Neural progenitor cell (in vitro differentiated cells): ENCODE results near the gene CAPN2. TPM values are rescaled to one million over a fixed set of nuclear protein-coding genes. Genes with fewer than 3 reads are reported as not detected.

ENCODE experiments used
- DNase-seq: peaks from one replicate; pipeline ENCODE4 v3.0.0-alpha.2; 2016; ENCODE audit warnings: low spot score
- H2AFZ ChIP-seq: fragments of 200-600 bp; sonication (generic); replicated peaks from 2 replicates; pipeline ENCODE4 v1.6.1; 2016; ENCODE audit warnings: antibody characterized with exemption
- H3F3A ChIP-seq: fragments of 200-600 bp; sonication (generic); 2 replicates; pipeline ENCODE4 v1.6.1; 2016; ENCODE audit warnings: antibody characterized with exemption, low read depth
- H3K27ac ChIP-seq: fragments of 200-600 bp; sonication (generic); 2 replicates; pipeline ENCODE4 v1.5.1; 2016; ENCODE audit warnings: mild to moderate bottlenecking
- H3K27me3 ChIP-seq: fragments of 200-600 bp; sonication (generic); 2 replicates; pipeline ENCODE4 v1.6.1; 2016; ENCODE audit warnings: mild to moderate bottlenecking, moderate library complexity
- H3K36me3 ChIP-seq: fragments of 200-600 bp; sonication (generic); 2 replicates; pipeline ENCODE4 v1.5.1; 2016
- H3K4me1 ChIP-seq: fragments of 200-600 bp; sonication (generic); 2 replicates; pipeline ENCODE4 v1.6.1; 2016; ENCODE audit warnings: mixed run types
- H3K4me2 ChIP-seq: fragments of 200-600 bp; sonication (generic); 2 replicates; pipeline ENCODE4 v1.6.1; 2016
- H3K4me3 ChIP-seq: fragments of 200-600 bp; sonication (generic); 2 replicates; pipeline ENCODE4 v1.5.1; 2016
- H3K79me2 ChIP-seq: fragments of 200-600 bp; sonication (generic); 2 replicates; pipeline ENCODE4 v1.6.1; 2016; ENCODE audit warnings: low read depth
- H3K9ac ChIP-seq: fragments of 200-600 bp; sonication (generic); 2 replicates; pipeline ENCODE4 v1.6.1; 2016
- H3K9me3 ChIP-seq: fragments of 200-600 bp; sonication (generic); 2 replicates; pipeline ENCODE4 v1.5.1; 2016; ENCODE audit warnings: low read depth
- H4K20me1 ChIP-seq: fragments of 200-600 bp; sonication (generic); 2 replicates; pipeline ENCODE4 v1.6.1; 2016; ENCODE audit warnings: low read depth
- H3K27ac Mint-ChIP-seq: 3 replicates; pipeline ENCODE4 v1.8.0; 2021; ENCODE audit warnings: mixed read lengths
- H3K27me3 Mint-ChIP-seq: 2 replicates; pipeline ENCODE4 v1.8.0; 2022; ENCODE audit warnings: low read depth, mild to moderate bottlenecking, inconsistent platforms, moderate library complexity, mixed read lengths; ENCODE audit not compliant: insufficient read depth
- H3K36me3 Mint-ChIP-seq: 3 replicates; pipeline ENCODE4 v1.8.0; 2021; ENCODE audit warnings: mixed read lengths
- H3K4me1 Mint-ChIP-seq: 3 replicates; pipeline ENCODE4 v1.8.0; 2021; ENCODE audit warnings: mixed read lengths
- H3K4me3 Mint-ChIP-seq: 3 replicates; pipeline ENCODE4 v1.8.0; 2021; ENCODE audit warnings: mild to moderate bottlenecking, moderate library complexity, mixed read lengths
- H3K9me3 Mint-ChIP-seq: 3 replicates; pipeline ENCODE4 v1.8.0; 2020; ENCODE audit warnings: mixed read lengths
- EZH2 ChIP-seq: fragments of 200-600 bp; sonication (generic); IDR thresholded peaks from 2 replicates; pipeline ENCODE4 v1.6.1; 2017; ENCODE audit warnings: antibody characterized with exemption, mild to moderate bottlenecking, moderate library complexity
- EZH2phosphoT487 ChIP-seq: fragments of 200-600 bp; sonication (generic); IDR thresholded peaks from 2 replicates; pipeline ENCODE4 v1.6.1; 2017; ENCODE audit warnings: antibody characterized with exemption
- total RNA-seq: library from RNA; depleted of rRNA; stranded (reverse); fragments of >200 nt; gene quantifications from 2 replicates; pipeline ENCODE4 v1.2.3, GENCODE V29; 2015; ENCODE audit warnings: low replicate concordance
- TF ChIP-seq, protein P1 (sequence below): fragments of 200-600 bp; sonication (generic); IDR thresholded peaks from 2 replicates; pipeline ENCODE4 v1.5.1; 2017; ENCODE audit warnings: antibody characterized with exemption, mild to moderate bottlenecking

The CAPN2 gene
- total RNA-seq, 1 donor from 2014 or later: 61.7 TPM

DNA sequence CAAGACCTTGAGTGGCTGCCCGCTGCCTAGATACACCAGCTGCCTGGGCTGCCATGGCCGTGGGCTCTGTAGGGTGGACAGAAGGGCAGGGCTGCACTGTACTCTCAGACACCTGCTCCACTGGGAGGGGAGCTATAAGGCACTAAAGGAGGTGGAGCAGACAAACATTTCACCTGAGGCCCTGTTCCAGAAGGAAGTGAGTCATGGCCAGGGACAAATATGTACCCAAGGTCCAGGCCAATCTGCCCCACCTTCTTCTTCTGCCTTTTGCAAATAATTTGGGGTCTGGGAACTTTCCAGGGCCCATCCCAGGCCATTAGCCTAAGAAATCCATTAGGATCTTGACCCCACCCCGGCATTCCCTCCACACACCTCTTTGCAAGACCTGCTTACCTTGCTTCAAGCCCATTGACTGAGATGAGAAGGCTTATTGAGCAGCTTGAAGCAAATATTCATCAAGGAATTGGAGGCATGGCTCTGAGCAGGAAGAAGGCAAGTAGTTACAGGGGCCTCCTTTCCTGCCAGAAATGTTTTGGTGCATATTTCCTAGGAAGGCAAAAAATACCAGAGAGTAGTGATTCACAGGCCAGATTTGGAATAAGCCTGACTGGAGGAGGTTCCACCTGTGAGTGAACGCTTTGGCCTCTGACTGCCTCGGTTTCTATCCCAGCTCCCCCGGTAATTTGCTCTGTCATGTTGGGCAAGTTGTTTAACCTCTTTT lies 46.6 kb upstream of the CAPN2 start, which contains the start of gene CAPN8:
Gene CAPN8, minus strand, starts transcription at position 110 of the 721 bp plus-strand sequence. Its CDS starts 55 bp downstream, at position 55.
- Histone ChIP-seq H2AFZ (no peak within 1 kb of the TSS), H3K27ac (no peak within 1 kb of the TSS), H3K9me3 (no peaks in the 10 kb centered on the region), H3K9ac (no peak within 1 kb of the TSS), H3K79me2 (no peaks in the 10 kb centered on the region), H3K36me3 (no peaks in the 10 kb centered on the region), H3F3A (no peaks in the 10 kb centered on the region), H4K20me1 (no peaks in the 10 kb centered on the region), H3K4me1 (no peaks in the 10 kb centered on the region), H3K4me2 (no peak within 1 kb of the TSS), H3K27me3 (no peaks in the 10 kb centered on the region), H3K4me3 (no peak within 1 kb of the TSS)
- H3K27ac Mint-ChIP-seq: no peak within 1 kb of the TSS
- no peaks in the 10 kb centered on the region for H3K4me1 Mint-ChIP-seq
- DNase-seq: no peak
- no peaks in the 10 kb centered on the region for H3K36me3 Mint-ChIP-seq
- H3K4me3 Mint-ChIP-seq: no peak within 1 kb of the TSS
- TF ChIP-seq EZH2 (no peak), EZH2phosphoT487 (no peak)
- TF ChIP-seq, protein P1, sequence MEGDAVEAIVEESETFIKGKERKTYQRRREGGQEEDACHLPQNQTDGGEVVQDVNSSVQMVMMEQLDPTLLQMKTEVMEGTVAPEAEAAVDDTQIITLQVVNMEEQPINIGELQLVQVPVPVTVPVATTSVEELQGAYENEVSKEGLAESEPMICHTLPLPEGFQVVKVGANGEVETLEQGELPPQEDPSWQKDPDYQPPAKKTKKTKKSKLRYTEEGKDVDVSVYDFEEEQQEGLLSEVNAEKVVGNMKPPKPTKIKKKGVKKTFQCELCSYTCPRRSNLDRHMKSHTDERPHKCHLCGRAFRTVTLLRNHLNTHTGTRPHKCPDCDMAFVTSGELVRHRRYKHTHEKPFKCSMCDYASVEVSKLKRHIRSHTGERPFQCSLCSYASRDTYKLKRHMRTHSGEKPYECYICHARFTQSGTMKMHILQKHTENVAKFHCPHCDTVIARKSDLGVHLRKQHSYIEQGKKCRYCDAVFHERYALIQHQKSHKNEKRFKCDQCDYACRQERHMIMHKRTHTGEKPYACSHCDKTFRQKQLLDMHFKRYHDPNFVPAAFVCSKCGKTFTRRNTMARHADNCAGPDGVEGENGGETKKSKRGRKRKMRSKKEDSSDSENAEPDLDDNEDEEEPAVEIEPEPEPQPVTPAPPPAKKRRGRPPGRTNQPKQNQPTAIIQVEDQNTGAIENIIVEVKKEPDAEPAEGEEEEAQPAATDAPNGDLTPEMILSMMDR: no peak
- H3K27me3 Mint-ChIP-seq: peaks cover 7% of the 10 kb centered on the region
- H3K9me3 Mint-ChIP-seq: no peaks in the 10 kb centered on the region

DNA sequence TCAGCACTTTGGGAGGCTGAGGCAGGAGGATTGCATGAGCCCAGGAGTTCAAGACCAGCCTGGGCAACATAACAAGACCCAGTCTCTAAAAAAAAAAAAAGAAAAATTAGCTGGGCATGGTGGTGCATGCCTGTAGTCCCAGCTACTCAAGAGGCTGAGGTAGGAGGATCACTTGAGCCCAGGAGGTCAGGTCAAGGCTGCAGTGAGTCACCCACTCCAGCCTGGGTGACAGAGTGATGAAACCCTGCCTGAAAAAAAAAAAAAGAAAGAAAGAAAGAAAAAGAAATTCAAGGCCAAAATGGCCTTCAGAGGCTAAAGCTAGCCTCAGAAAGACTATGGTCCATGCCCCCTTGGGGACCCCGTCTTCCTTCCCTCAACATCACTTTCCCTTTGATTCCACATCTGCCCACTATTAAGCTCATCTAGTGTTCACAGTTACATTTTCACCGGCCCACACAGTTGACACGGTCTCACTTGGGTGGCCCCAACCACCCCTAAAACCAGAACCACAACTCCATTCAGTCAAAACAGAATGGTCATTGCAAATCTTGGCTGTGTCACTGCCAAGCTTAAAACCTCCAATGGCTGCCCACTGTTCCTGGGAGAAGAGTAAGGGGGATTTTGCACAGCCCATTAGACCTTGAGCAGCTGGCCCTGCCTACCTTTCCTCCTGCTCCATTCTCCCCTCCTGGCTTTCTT lies 44.7 kb upstream of the CAPN2 start:
- Mint-ChIP-seq H3K4me3 (no peak overlapping the region), H3K27ac (no peak overlapping the region)
- H3K36me3 ChIP-seq: no peaks in the 10 kb centered on the region

DNA sequence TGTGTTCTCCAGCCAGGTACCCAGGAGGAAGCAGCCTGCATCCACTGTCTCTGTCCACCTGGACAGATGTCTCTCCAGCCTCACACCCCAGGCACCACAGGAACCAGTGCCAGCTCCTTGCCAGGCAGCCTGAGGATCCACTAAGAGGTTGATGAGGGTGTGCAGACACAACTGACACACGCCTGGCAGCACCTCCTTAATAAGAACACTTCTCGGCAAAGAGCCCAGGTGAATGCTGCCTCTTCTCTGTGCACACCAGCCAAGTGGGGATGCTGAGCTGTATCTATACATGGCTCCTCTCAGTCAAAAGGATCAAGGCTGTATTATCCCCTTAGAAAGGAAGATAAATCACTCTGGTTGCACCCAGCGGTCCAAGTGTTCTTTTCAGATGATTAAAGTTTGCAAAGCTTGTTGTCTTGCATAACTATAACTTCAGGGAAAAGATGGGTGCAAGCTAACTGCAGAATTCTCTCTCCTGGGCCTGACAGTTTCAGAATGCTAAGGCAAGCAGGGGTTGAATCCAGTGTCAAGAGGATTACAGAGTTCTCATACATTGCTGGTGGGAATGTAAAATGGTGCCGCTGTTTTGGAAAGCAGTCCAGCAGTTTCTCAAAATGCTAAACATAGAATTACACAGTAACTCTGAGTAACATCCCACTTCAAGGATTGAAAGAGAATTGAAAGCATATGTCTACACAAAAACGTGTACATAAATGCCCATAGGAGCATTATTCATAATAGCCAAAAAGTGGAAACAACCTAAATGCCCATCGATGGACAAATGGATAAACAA lies 43.1 kb upstream of the CAPN2 start:
- Histone ChIP-seq H3F3A (no peaks in the 10 kb centered on the region), H3K9me3 (no peaks in the 10 kb centered on the region), H3K27ac (no peak overlapping the region), H3K9ac (no peak overlapping the region), H4K20me1 (no peaks in the 10 kb centered on the region), H2AFZ (no peak overlapping the region), H3K79me2 (no peaks in the 10 kb centered on the region), H3K4me1 (peaks cover 5% of the 10 kb centered on the region), H3K36me3 (no peaks in the 10 kb centered on the region), H3K4me2 (no peak overlapping the region), H3K27me3 (no peaks in the 10 kb centered on the region), H3K4me3 (no peak overlapping the region)
- TF ChIP-seq, protein P1: no peak
- TF ChIP-seq EZH2phosphoT487 (no peak), EZH2 (no peak)
- no peaks in the 10 kb centered on the region for H3K4me1 Mint-ChIP-seq
- no peak for DNase-seq
- peaks cover 8% of the 10 kb centered on the region for H3K9me3 Mint-ChIP-seq
- peaks cover 8% of the 10 kb centered on the region for H3K27me3 Mint-ChIP-seq
- no peaks in the 10 kb centered on the region for H3K36me3 Mint-ChIP-seq
- no peak overlapping the region for H3K4me3 Mint-ChIP-seq
- H3K27ac Mint-ChIP-seq: no peak overlapping the region

More for the DNA sequence above, 44.7 kb upstream of the CAPN2 start:
- no peaks in the 10 kb centered on the region for H3K27me3 ChIP-seq
- no peak overlapping the region for H3K4me3 ChIP-seq
- no peaks in the 10 kb centered on the region for H3K79me2 ChIP-seq
- H2AFZ ChIP-seq: no peak overlapping the region
- no peaks in the 10 kb centered on the region for H3F3A ChIP-seq
- H3K9me3 Mint-ChIP-seq: no peaks in the 10 kb centered on the region
- H3K4me1 Mint-ChIP-seq: no peaks in the 10 kb centered on the region
- H3K9me3 ChIP-seq: no peaks in the 10 kb centered on the region
- H3K4me2 ChIP-seq: no peak overlapping the region
- H3K36me3 Mint-ChIP-seq: no peaks in the 10 kb centered on the region
- H3K27ac ChIP-seq: no peak overlapping the region
- no peak overlapping the region for H3K9ac ChIP-seq
- TF ChIP-seq EZH2: no peak
- no peak for TF ChIP-seq EZH2phosphoT487
- TF ChIP-seq, protein P1: no peak
- H3K4me1 ChIP-seq: peaks cover 5% of the 10 kb centered on the region
- H3K27me3 Mint-ChIP-seq: peaks cover 8% of the 10 kb centered on the region
- DNase-seq: no peak
- no peaks in the 10 kb centered on the region for H4K20me1 ChIP-seq
